Heart left ventricle (tissue), 16 donors: ENCODE data around the gene PAX5. TPM values are rescaled to one million over a fixed set of nuclear protein-coding genes. Genes with fewer than 3 reads are reported as not detected.

Source experiments
- ATAC-seq, 4 donors: fragments of 200-7000 bp; cut with Tn5 transposase; one replicate each; pipeline ENCODE4 v1.9.1; 2020 to 2022; ENCODE audit warnings: moderate library complexity in 4 of 4, mild to moderate bottlenecking in 3 of 4, moderate number of reproducible peaks in 1 of 4
- DNase-seq, 5 donors: peaks; one replicate each; pipeline ENCODE4 v3.0.0-alpha.2; 2020
- H3K27ac ChIP-seq, 12 donors: fragments of 200-600 bp; sonication (generic) in 4 of 12; one replicate each; pipeline versions ENCODE4 v1.5.0 to v1.8.0; 2016 to 2022; ENCODE audit warnings: mild to moderate bottlenecking in 2 of 12
- H3K27me3 ChIP-seq, 9 donors: fragments of 200-600 bp; sonication (generic) in 2 of 9; one replicate each; pipeline versions ENCODE4 v1.5.1 to v1.8.0; 2016 to 2022; ENCODE audit warnings: mild to moderate bottlenecking in 3 of 9
- H3K36me3 ChIP-seq, 9 donors: fragments of 200-600 bp; sonication (generic) in 2 of 9; one replicate each; pipeline versions ENCODE4 v1.5.0 to v1.8.0; 2018 to 2022; ENCODE audit warnings: mild to moderate bottlenecking in 2 of 9
- H3K4me1 ChIP-seq, 12 donors: fragments of 200-600 bp; sonication (generic) in 4 of 12; one replicate each; pipeline versions ENCODE4 v1.5.0 to v1.8.0; 2016 to 2022; ENCODE audit warnings: mild to moderate bottlenecking in 3 of 12
- H3K4me3 ChIP-seq, 12 donors: fragments of 200-600 bp; sonication (generic) in 4 of 12; one replicate each; pipeline versions ENCODE4 v1.5.0 to v1.8.0; 2017 to 2022; ENCODE audit warnings: mild to moderate bottlenecking in 9 of 12, moderate library complexity in 4 of 12
- H3K9me3 ChIP-seq, 12 donors: fragments of 200-600 bp; sonication (generic) in 4 of 12; one replicate each; pipeline versions ENCODE4 v1.5.0 to v1.8.0; 2016 to 2022; ENCODE audit warnings: mild to moderate bottlenecking in 1 of 12
- POLR2A ChIP-seq, 2 donors: fragments of 450-650 bp; IDR thresholded peaks; one replicate each; pipeline ENCODE4 v1.6.1; 2017; ENCODE audit warnings: antibody characterized with exemption in 2 of 2, mild to moderate bottlenecking in 2 of 2, moderate library complexity in 2 of 2
- whole genome bisulfite sequencing, 4 donors: extraction: QIAGEN DNeasy Blood & Tissue Kit in 2 of 4; methylation state at CpG; one replicate each; pipeline versions ENCODE4 v1.1.5 to v1.1.7; 2013 to 2018; 5-methylcytosine and 5-hydroxymethylcytosine counted together
- intact Hi-C, 10 donors: fragments of 100-400 bp; cut with DNase I; formaldehyde crosslinking; loops; one replicate each; pipeline versions ENCODE4 v1.11.1 to v1.14.2; 2022
- polyA plus RNA-seq, 2 donors: library from polyadenylated mRNA; stranded (reverse); fragments of 200-250 nt; gene quantifications; one replicate each; pipeline ENCODE4 v1.2.3, GENCODE V29; 2013
- total RNA-seq, 9 donors: library from RNA; depleted of rRNA in 2 of 9; stranded (reverse); fragments of >200 nt in 2 of 9; fragmentation: NEBNext Ultra II Directional in 3 of 9; extraction: Animal tissue kit (Norgen Biotek cat#: 25700) in 3 of 9; gene quantifications; one replicate each; pipeline versions ENCODE4 v1.1.0 to v1.2.4, GENCODE V29; 2016 to 2023
- TF ChIP-seq, protein P1 (sequence below), 12 donors: fragments of 200-600 bp; sonication (generic) in 4 of 12; IDR thresholded peaks; one replicate each; pipeline versions ENCODE4 v1.5.0 to v1.8.0; 2018 to 2022; ENCODE audit warnings: antibody characterized with exemption in 12 of 12, mild to moderate bottlenecking in 5 of 12
- donor health status: ischemic (EF 13 %, LVEDD 7.1; RV severe dilation, severe dysfunction).
- donor health status: healthy with polysubstance abuse.
- donor health status: DM: no; HTN: yes; CAD: no.
- donor health status: DM: no; HTN: no; CAD: no.
- donor health status: ischemic (EF 25% LVEDD 6.9; RV normal size, moderate dysfunction).
- donor health status: ischemic (EF 25% LVEDD 5.7; RV mildly dilated, moderate dysfunction).
- donor health status: healthy.
- donor health status: DM: yes; HTN: yes; CAD: no.
- donor health status: ischemic (EF 35%, LVEDD 5.7; RV mildly dilated, moderate dysfunction).
- donor health status: nonischemic (EF 11% LVEDD 7.7; RV severe dilation, severe dysfunction).
- donor health status: DM: yes; HTN: yes; CAD: no.
- donor health status: PGD.
- donor health status: ischemic (EF 29% LVEDD 5.4; RV normal size, mild dysfunction).
- donor health status: nonischemic (EF 23%, LVEDD 6.1; RV moderate dilation, normal function).

The PAX5 gene
- total and polyA plus RNA-seq, 11 donors, result 0.01 to 0.37 (median 0.08) TPM; not detected in 7

GRCh38 chr9:36935768-36936497 lies 98.1 kb downstream of the PAX5 start:
- intact Hi-C loops, result no loop called here
- H3K27ac ChIP-seq, result no peak overlapping the region
- H3K27me3 ChIP-seq, result peaks cover 0 to 30% (median 0%) of the 10 kb centered on the region in 9 donors
- 78 to 83% (median 81%) methylated on average over 8 to 9 of the region's 9 CpGs for WGBS, 4 donors
- H3K36me3 ChIP-seq, result no peaks in the 10 kb centered on the region
- TF ChIP-seq, protein P1, sequence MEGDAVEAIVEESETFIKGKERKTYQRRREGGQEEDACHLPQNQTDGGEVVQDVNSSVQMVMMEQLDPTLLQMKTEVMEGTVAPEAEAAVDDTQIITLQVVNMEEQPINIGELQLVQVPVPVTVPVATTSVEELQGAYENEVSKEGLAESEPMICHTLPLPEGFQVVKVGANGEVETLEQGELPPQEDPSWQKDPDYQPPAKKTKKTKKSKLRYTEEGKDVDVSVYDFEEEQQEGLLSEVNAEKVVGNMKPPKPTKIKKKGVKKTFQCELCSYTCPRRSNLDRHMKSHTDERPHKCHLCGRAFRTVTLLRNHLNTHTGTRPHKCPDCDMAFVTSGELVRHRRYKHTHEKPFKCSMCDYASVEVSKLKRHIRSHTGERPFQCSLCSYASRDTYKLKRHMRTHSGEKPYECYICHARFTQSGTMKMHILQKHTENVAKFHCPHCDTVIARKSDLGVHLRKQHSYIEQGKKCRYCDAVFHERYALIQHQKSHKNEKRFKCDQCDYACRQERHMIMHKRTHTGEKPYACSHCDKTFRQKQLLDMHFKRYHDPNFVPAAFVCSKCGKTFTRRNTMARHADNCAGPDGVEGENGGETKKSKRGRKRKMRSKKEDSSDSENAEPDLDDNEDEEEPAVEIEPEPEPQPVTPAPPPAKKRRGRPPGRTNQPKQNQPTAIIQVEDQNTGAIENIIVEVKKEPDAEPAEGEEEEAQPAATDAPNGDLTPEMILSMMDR (IDR thresholded peaks at IDR 0.05), result no peak
- TF ChIP-seq POLR2A (IDR thresholded peaks at IDR 0.05), result no peak
- no peaks in the 10 kb centered on the region for H3K4me1 ChIP-seq
- H3K9me3 ChIP-seq, result peaks cover 0 to 7% (median 0%) of the 10 kb centered on the region in 12 donors
- H3K4me3 ChIP-seq, result no peak overlapping the region
- ATAC-seq (no peak), DNase-seq (no peak)

DNA sequence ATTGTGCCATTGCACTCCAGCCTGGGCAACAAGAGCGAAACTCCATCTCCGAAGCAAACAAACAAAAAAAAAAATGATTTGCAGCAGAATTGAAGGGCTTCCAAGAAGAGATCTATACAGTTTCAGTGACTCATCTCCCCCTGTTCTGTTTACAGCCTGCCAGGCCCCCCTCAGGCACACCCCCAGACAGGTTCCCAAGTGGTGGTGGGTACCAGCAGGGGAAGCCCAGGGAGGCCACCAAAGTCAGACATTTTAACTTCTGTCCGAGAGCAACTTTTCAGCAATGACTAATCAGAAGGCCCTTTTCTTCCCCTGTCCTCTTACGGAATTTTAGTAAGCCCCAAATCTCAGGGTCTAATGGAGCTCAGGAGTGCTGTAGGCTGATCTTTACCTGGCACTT lies 98.7 kb downstream of the PAX5 start:
- no peak for TF ChIP-seq POLR2A (IDR thresholded peaks at IDR 0.05)
- TF ChIP-seq, protein P1 (IDR thresholded peaks at IDR 0.05), result no peak
- ATAC-seq (no peak), DNase-seq (no peak)
- Histone ChIP-seq H3K4me1 (no peaks in the 10 kb centered on the region), H3K4me3 (no peak overlapping the region), H3K36me3 (no peaks in the 10 kb centered on the region), H3K27me3 (peaks cover 0 to 24% (median 0%) of the 10 kb centered on the region in 9 donors), H3K27ac (no peak overlapping the region), H3K9me3 (peaks cover 0 to 7% (median 0%) of the 10 kb centered on the region in 12 donors)
- intact Hi-C loops, result no loop called here
- 90 to 95% (median 91%) methylated on average over 4 of the region's 4 CpGs for WGBS, 4 donors

- WGBS, 4 donors, result 70 to 78% (median 77%) methylated on average over 5 of the region's 5 CpGs
- H3K27me3 ChIP-seq, result peaks cover 0 to 18% (median 0%) of the 10 kb centered on the region in 9 donors
- TF ChIP-seq POLR2A (IDR thresholded peaks at IDR 0.05), result no peak
- TF ChIP-seq, protein P1 (IDR thresholded peaks at IDR 0.05), result no peak
Observed at GRCh38 chr9:36934478-36935065, 99.5 kb downstream of the PAX5 start.

GRCh38 chr9:36933676-36934215 lies 100.3 kb downstream of the PAX5 start:
- WGBS, 4 donors, result 61 to 78% (median 63%) methylated on average over 6 of the region's 6 CpGs

More at GRCh38 chr9:36934478-36935065, 99.5 kb downstream of the PAX5 start:
- Histone ChIP-seq H3K27ac (no peak overlapping the region), H3K9me3 (peaks cover 0 to 7% (median 0%) of the 10 kb centered on the region in 12 donors), H3K36me3 (no peaks in the 10 kb centered on the region), H3K4me3 (no peak overlapping the region), H3K4me1 (no peaks in the 10 kb centered on the region)
- no peak for ATAC-seq
- no peak for DNase-seq
- intact Hi-C loops, result no loop called here

More at GRCh38 chr9:36933676-36934215, 100.3 kb downstream of the PAX5 start:
- Histone ChIP-seq H3K9me3 (peaks cover 0 to 7% (median 0%) of the 10 kb centered on the region in 12 donors), H3K27ac (no peak overlapping the region), H3K4me3 (no peak overlapping the region), H3K36me3 (no peaks in the 10 kb centered on the region), H3K27me3 (peaks cover 0 to 13% (median 0%) of the 10 kb centered on the region in 9 donors), H3K4me1 (no peaks in the 10 kb centered on the region)
- TF ChIP-seq, protein P1 (IDR thresholded peaks at IDR 0.05), result no peak
- TF ChIP-seq POLR2A (IDR thresholded peaks at IDR 0.05), result no peak
- intact Hi-C loops, result no loop called here
- ATAC-seq (no peak), DNase-seq (no peak)
